GM12872 (cell line): ENCODE results near the gene RAB6D.

Experiments
- CTCF ChIP-seq: IDR thresholded peaks from 3 replicates; pipeline ENCODE4 v1.5.1; 2011; ENCODE audit warnings: low read depth, mild to moderate bottlenecking, low read length, moderate library complexity; ENCODE audit not compliant: insufficient read depth

The RAB6D gene

DNA sequence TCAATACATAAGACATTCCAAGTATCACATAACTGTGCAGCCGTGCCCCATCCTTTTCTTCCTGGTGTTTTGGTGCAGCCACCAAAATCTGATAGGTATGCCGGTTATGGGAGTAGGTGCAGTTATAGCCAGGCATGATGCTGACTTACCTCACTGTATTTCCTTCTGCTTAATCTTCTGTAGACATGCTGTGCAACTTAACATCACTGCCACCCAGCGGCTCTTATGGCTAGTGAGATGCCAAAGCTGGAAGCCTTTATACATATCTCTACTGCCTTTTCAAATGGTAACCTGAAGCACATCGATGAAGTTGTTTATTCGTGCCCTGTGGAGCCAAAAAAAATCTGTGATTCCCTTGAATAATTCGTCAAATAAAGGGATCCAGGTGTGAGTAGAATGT lies 28.6 kb downstream of the RAB6D start:
- 0 out of 3 replicates have a peak, but pooled peaks have one; percentile 4 for TF ChIP-seq CTCF

DNA sequence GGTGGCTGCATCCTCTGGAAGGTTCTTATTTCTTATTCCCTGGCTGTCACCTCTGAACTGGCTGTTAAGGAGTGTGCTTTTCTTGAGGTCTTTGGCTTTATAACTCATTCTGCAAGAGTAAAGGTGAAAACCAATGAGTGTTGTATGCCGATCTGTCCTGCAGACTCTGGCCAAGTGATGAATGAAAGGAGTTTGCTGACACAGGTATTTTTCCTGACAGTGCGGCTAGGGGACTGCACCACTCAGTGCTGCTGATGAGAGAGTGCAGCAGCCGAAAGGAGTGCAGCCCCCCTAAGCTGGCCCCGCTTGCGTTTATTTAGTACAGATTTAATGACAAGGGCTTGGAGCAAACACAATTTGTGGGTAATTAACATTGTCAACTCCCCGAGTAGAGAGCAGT lies 41.8 kb downstream of the RAB6D start:
- TF ChIP-seq CTCF = no peak

GRCh38 chr2:131311001-131311400 lies 53.0 kb downstream of the RAB6D start:
- peak; percentile 33; the same call in 2 of the 3 replicates for TF ChIP-seq CTCF
